Stomach (tissue), 9 donors: ENCODE data around the gene TATDN2. TPM values are rescaled to one million over a fixed set of nuclear protein-coding genes. Genes with fewer than 3 reads are reported as not detected.

Source experiments
- DNase-seq, 2 donors: peaks; one replicate each; pipeline versions ENCODE4 v3.0.0 to v3.0.0-alpha.2; 2013 to 2019
- H3K27ac ChIP-seq, 5 donors: fragments of 200-600 bp in 4 of 5; sonication (generic) in 4 of 5; one replicate each; pipeline ENCODE4 v1.5.1; 2013 to 2019; ENCODE audit warnings: mild to moderate bottlenecking in 1 of 5, moderate library complexity in 1 of 5
- H3K27me3 ChIP-seq, 3 donors: fragments of 200-600 bp; sonication (generic); one replicate each; pipeline ENCODE4 v1.5.1; 2017 to 2019; ENCODE audit warnings: mixed run types in 1 of 3
- H3K36me3 ChIP-seq, 4 donors: fragments of 200-600 bp; sonication (generic); 1 replicate in 3 of 4; 2 replicates in 1 of 4; pipeline ENCODE4 v1.5.1; 2016 to 2019
- H3K4me1 ChIP-seq, 4 donors: fragments of 200-600 bp; sonication (generic); one replicate each; pipeline ENCODE4 v1.5.1; 2016 to 2019
- H3K4me3 ChIP-seq, 4 donors: fragments of 200-600 bp; sonication (generic) in 3 of 4; one replicate each; pipeline ENCODE4 v1.5.1; 2016 to 2019; ENCODE audit warnings: mild to moderate bottlenecking in 1 of 4
- H3K9me3 ChIP-seq, 4 donors: fragments of 200-600 bp; sonication (generic); one replicate each; pipeline ENCODE4 v1.5.1; 2016 to 2019
- EP300 ChIP-seq: sonication (generic); formaldehyde crosslinking; IDR thresholded peaks from one replicate; pipeline ENCODE4 v1.6.1; 2017; ENCODE audit warnings: antibody characterized with exemption
- POLR2A ChIP-seq, 4 donors: fragments of 450-650 bp; IDR thresholded peaks; one replicate each; pipeline ENCODE4 v1.6.1; 2016; ENCODE audit warnings: antibody characterized with exemption in 4 of 4, control low read depth in 2 of 4, mild to moderate bottlenecking in 1 of 4, moderate library complexity in 1 of 4
- POLR2AphosphoS5 ChIP-seq, 3 donors: sonication (generic); formaldehyde crosslinking; IDR thresholded peaks; one replicate each; pipeline ENCODE4 v1.6.1; 2016; ENCODE audit warnings: antibody characterized with exemption in 3 of 3
- WGBS, 5 donors: extraction: QIAGEN DNeasy Blood & Tissue Kit in 3 of 5; methylation state at CpG; one replicate each; pipeline versions ENCODE4 v1.1.5 to v1.1.7; 2013 to 2018; 5-methylcytosine and 5-hydroxymethylcytosine counted together
- intact Hi-C: fragments of 100-400 bp; cut with DNase I; formaldehyde crosslinking; loops from one replicate; pipeline ENCODE4 v1.15.1; 2023; ENCODE audit warnings: low total_unique reads
- polyA plus RNA-seq, 3 donors: library from polyadenylated mRNA; stranded (reverse); fragments of 200-250 nt; gene quantifications; one replicate each; pipeline ENCODE4 v1.2.3, GENCODE V29; 2013
- total RNA-seq, 5 donors: library from RNA; depleted of rRNA; stranded (reverse); fragments of >200 nt; gene quantifications; one replicate each; pipeline versions ENCODE4 v1.1.0 to v1.2.3, GENCODE V29; 2014 to 2016
- TF ChIP-seq, protein P1 (sequence below), 7 experiments: fragments of 450-650 bp in 4 of 7; fragments of 200-600 bp in 3 of 7; sonication (generic) in 3 of 7; IDR thresholded peaks; one replicate each; pipeline ENCODE4 v1.5.1; 2016 to 2019; ENCODE audit warnings: antibody characterized with exemption in 7 of 7, control low read depth in 2 of 7, mild to moderate bottlenecking in 1 of 7
- donor health status: healthy with polysubstance abuse.
- donor health status: Bipolar disorder and iron deficiency.
- donor health status: healthy.

Gene TATDN2
- total and polyA plus RNA-seq, 8 donors = 10.4 to 37.5 (median 17.1) TPM

DNA sequence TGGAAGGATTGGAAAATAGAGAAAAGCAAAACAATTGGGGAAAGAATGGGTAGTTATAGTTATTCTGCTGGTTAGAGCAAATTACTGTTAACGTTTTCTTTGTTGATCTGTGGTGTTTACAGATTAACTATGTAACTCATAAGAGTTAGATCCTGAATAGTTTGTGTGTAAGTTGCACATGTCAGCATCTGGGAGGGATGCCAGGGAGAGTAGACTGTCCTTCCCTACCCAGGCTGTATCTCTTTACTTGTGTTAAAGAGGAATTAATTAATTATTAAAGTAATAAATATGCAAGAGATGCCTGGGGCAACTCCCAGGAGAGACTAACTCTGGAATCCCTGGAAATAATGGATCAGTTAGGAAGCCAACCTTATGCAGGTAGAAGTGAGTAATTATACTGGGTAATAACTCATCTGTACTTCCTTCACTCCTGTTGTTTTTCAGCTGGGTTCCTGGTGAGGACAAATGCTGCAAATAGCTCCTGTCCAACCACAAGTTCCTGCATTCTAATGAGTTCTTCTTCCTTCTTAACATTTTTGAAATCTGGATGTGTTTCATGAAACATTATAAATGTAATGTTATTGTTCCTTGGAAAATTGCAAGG, 25.5 kb downstream of the TATDN2 start:
- H3K36me3 ChIP-seq = peaks cover 54 to 82% (median 72%) of the 10 kb centered on the region in 4 donors
- intact Hi-C loops = no loop called here

DNA sequence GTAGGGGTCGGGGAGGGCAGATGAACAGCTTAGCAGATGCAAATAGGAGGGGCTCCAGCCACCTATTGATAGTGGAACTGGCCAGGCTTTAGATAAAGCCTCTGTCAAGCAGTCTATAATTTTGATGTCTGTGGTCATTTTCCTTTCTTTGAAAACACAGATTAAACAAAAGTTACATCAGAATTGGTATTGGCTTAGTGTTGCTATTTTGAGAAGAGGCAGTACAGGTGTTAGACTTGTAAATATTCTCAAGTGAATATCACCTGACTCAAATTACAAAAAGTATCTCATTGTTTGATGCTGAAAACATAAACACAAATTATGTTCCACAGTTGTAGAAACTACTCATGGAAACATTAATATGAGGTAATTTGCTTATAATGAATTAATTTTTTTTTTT, 26.3 kb downstream of the TATDN2 start:
- intact Hi-C loops = no loop called here
- Histone ChIP-seq H3K27ac (no peak overlapping the region), H3K36me3 (peaks cover 54 to 82% (median 72%) of the 10 kb centered on the region in 4 donors), H3K27me3 (no peaks in the 10 kb centered on the region), H3K4me3 (no peak overlapping the region), H3K4me1 (peaks cover 12 to 35% (median 24%) of the 10 kb centered on the region in 4 donors), H3K9me3 (no peaks in the 10 kb centered on the region)
- TF ChIP-seq, protein P1, sequence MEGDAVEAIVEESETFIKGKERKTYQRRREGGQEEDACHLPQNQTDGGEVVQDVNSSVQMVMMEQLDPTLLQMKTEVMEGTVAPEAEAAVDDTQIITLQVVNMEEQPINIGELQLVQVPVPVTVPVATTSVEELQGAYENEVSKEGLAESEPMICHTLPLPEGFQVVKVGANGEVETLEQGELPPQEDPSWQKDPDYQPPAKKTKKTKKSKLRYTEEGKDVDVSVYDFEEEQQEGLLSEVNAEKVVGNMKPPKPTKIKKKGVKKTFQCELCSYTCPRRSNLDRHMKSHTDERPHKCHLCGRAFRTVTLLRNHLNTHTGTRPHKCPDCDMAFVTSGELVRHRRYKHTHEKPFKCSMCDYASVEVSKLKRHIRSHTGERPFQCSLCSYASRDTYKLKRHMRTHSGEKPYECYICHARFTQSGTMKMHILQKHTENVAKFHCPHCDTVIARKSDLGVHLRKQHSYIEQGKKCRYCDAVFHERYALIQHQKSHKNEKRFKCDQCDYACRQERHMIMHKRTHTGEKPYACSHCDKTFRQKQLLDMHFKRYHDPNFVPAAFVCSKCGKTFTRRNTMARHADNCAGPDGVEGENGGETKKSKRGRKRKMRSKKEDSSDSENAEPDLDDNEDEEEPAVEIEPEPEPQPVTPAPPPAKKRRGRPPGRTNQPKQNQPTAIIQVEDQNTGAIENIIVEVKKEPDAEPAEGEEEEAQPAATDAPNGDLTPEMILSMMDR (IDR thresholded peaks at IDR 0.05) = no peak
- TF ChIP-seq POLR2A (IDR thresholded peaks at IDR 0.05) = no peak
- no peak for TF ChIP-seq EP300
- no peak for TF ChIP-seq POLR2AphosphoS5 (IDR thresholded peaks at IDR 0.05)
- DNase-seq = no peak
- 53 to 74% (median 56%) methylated on average over 1 of the region's 1 CpG for WGBS, 5 donors

More for the DNA sequence above, 25.5 kb downstream of the TATDN2 start:
- Histone ChIP-seq H3K4me1 (peaks cover 12 to 35% (median 28%) of the 10 kb centered on the region in 4 donors), H3K9me3 (no peaks in the 10 kb centered on the region), H3K4me3 (no peak overlapping the region), H3K27me3 (no peaks in the 10 kb centered on the region), H3K27ac (no peak overlapping the region)
- 3 to 17% (median 8%) methylated on average over 1 of the region's 1 CpG for WGBS, 5 donors
- TF ChIP-seq POLR2A (IDR thresholded peaks at IDR 0.05) = no peak
- DNase-seq = no peak

DNA sequence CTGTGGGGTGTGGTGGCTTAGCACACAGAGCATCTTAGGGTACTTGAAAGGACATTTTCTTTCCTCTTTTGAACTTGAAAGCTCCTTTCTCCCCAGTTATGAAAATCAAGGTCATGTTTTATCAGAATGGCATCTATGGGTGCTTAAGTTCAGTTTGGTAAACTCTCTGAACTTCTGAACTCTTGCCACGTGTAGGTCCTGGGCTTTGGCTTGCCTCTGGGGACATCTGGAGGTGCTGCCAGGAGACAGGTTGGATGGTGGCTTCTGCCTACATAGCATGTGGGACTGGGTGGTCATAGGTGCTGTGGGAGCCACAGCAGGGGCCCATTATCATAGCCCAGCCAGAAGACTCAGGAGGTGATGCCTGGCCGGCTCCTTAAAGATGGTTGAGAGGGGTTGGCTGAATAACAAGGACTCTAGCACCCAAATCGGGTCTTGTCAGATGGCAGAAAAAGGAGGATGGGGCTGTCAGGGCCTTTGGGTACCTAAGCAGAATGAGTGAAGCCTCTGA, 28.9 kb downstream of the TATDN2 start:
- intact Hi-C loops = no loop called here
- peaks cover 49 to 82% (median 72%) of the 10 kb centered on the region in 4 donors for H3K36me3 ChIP-seq
- DNase-seq = no peak
- no peaks in the 10 kb centered on the region for H3K27me3 ChIP-seq
- no peak overlapping the region for H3K4me3 ChIP-seq
- H3K9me3 ChIP-seq = no peaks in the 10 kb centered on the region
- peaks cover 12 to 29% (median 21%) of the 10 kb centered on the region in 4 donors for H3K4me1 ChIP-seq
- TF ChIP-seq POLR2AphosphoS5 (IDR thresholded peaks at IDR 0.05) = no peak
- WGBS, 5 donors = 67 to 80% (median 74%) methylated on average over 3 of the region's 3 CpGs
- no peak overlapping the region for H3K27ac ChIP-seq

DNA sequence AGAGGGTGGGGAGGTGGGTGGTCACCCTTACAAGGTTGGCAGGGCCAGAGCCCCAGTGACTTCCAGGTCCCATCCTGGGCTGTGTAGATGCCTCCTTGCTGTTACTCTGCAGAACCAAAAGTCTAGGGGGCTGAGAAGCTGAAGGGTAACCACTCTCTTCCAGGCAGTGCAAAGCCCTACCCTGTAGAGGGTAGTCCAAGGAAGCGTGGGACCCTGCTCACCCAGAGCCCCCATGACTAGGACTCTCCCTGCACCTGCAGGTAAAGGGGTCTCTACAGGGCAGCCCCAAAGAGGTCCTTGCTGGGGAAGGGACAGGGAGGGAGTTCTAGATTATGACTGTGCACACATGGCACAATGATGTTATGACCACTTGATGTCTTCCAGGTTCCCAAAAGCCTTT, 30.2 kb downstream of the TATDN2 start:
- 96 to 100% (median 100%) methylated on average over 1 of the region's 1 CpG for WGBS, 5 donors
- intact Hi-C loops = no loop called here
- peaks cover 10 to 22% (median 14%) of the 10 kb centered on the region in 4 donors for H3K4me1 ChIP-seq
- DNase-seq = no peak
- TF ChIP-seq EP300 (no peak), POLR2AphosphoS5 (IDR thresholded peaks at IDR 0.05) (no peak), POLR2A (IDR thresholded peaks at IDR 0.05) (no peak)
- TF ChIP-seq, protein P1 (IDR thresholded peaks at IDR 0.05) = no peak
- H3K36me3 ChIP-seq = peaks cover 40 to 79% (median 73%) of the 10 kb centered on the region in 4 donors
- H3K27ac ChIP-seq = no peak overlapping the region
- H3K9me3 ChIP-seq = no peaks in the 10 kb centered on the region
- no peaks in the 10 kb centered on the region for H3K27me3 ChIP-seq
- H3K4me3 ChIP-seq = no peak overlapping the region

DNA sequence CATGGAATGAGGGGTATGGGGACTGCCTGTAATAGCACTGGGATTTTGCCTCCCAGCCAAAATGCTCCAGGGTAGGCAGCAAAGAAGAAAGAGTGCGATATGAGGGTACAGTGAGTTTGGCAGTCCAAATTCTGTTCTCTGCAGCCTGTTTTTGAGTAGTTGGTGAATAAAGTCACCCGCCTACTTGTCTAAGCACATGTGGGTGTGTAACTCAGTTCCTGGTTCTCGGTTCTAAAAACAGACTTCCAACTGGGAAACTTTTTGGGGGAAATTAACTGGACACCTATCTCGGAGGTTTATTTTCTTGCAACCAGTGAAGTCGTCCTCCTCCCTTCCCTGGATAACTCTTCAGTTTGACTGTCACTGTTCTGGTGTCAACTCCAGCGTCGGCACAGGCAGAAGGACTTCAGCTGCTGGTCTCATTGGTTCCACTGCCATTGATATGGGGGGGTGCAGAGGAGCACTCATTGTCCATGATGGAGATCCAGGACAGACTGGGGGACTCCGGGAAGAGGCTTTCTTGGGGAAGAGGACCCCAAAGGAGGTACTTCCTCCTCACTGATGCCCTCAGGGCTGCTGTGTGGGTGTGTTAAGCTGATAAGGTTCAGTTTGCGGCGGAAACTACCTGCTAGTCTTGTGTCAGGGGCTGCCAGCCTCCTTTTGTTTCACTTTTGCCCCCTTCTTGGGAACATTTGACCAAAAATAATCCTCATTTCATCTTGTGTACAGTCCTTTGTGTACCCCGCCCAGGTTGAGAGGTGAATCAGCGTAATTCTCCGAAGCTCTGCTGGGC, 31.3 kb downstream of the TATDN2 start:
- DNase-seq = no peak
- no peaks in the 10 kb centered on the region for H3K27me3 ChIP-seq
- no peak overlapping the region for H3K27ac ChIP-seq
- TF ChIP-seq, protein P1 (IDR thresholded peaks at IDR 0.05) = no peak
- TF ChIP-seq POLR2AphosphoS5 (IDR thresholded peaks at IDR 0.05) (no peak), POLR2A (IDR thresholded peaks at IDR 0.05) (no peak), EP300 (no peak)
- peaks cover 40 to 85% (median 73%) of the 10 kb centered on the region in 4 donors for H3K36me3 ChIP-seq
- H3K4me3 ChIP-seq = no peak overlapping the region
- intact Hi-C loops = no loop called here
- 86 to 96% (median 90%) methylated on average over 13 of the region's 13 CpGs for WGBS, 5 donors
- no peaks in the 10 kb centered on the region for H3K9me3 ChIP-seq
- peaks cover 0 to 19% (median 16%) of the 10 kb centered on the region in 4 donors for H3K4me1 ChIP-seq
